Smooth muscle cell (in vitro differentiated cells): ENCODE data around the gene BHMT2. TPM values are rescaled to one million over a fixed set of nuclear protein-coding genes. Genes with fewer than 3 reads are reported as not detected.

ENCODE experiments used
- DNase-seq: peaks from one replicate; lab custom pipeline; 2025; ENCODE audit not compliant: unreplicated experiment; lab: John Stamatoyannopoulos, UW
- H2AFZ ChIP-seq: fragments of 200-600 bp; sonication (generic); 2 replicates; pipeline ENCODE4 v1.6.0; 2016; ENCODE audit warnings: antibody characterized with exemption, low read depth, mild to moderate bottlenecking
- H3F3A ChIP-seq: fragments of 200-600 bp; sonication (generic); 2 replicates; pipeline ENCODE4 v1.6.0; 2017; ENCODE audit warnings: antibody characterized with exemption, low read depth
- H3K27ac ChIP-seq: fragments of 200-600 bp; sonication (generic); 2 replicates; pipeline ENCODE4 v1.5.1; 2016; ENCODE audit warnings: low read depth, mild to moderate bottlenecking
- H3K27me3 ChIP-seq: fragments of 200-600 bp; sonication (generic); 2 replicates; pipeline ENCODE4 v1.6.1; 2016; ENCODE audit warnings: low read depth, mild to moderate bottlenecking
- H3K36me3 ChIP-seq: fragments of 200-600 bp; sonication (generic); 2 replicates; pipeline ENCODE4 v1.5.1; 2016; ENCODE audit warnings: low read depth
- H3K4me1 ChIP-seq: fragments of 200-600 bp; sonication (generic); 2 replicates; pipeline ENCODE4 v1.5.1; 2016; ENCODE audit warnings: low read depth
- H3K4me2 ChIP-seq: fragments of 200-600 bp; sonication (generic); 2 replicates; pipeline ENCODE4 v1.6.0; 2016; ENCODE audit warnings: mild to moderate bottlenecking
- H3K4me3 ChIP-seq: fragments of 200-600 bp; sonication (generic); 2 replicates; pipeline ENCODE4 v1.5.1; 2016; ENCODE audit warnings: mild to moderate bottlenecking
- H3K79me2 ChIP-seq: fragments of 200-600 bp; sonication (generic); 2 replicates; pipeline ENCODE4 v1.6.0; 2016; ENCODE audit warnings: low read depth, mild to moderate bottlenecking
- H3K9ac ChIP-seq: fragments of 200-600 bp; sonication (generic); 2 replicates; pipeline ENCODE4 v1.6.0; 2016; ENCODE audit warnings: low read depth
- H3K9me3 ChIP-seq: fragments of 200-600 bp; sonication (generic); replicated peaks from 2 replicates; pipeline ENCODE4 v1.5.1; 2016; ENCODE audit warnings: low read depth
- H4K20me1 ChIP-seq: fragments of 200-600 bp; sonication (generic); 2 replicates; pipeline ENCODE4 v1.6.0; 2016; ENCODE audit warnings: low read depth
- CTCF ChIP-seq: fragments of 200-600 bp; sonication (generic); IDR thresholded peaks from 2 replicates; pipeline ENCODE4 v1.5.1; 2017; ENCODE audit warnings: borderline replicate concordance, mild to moderate bottlenecking, antibody characterized with exemption; ENCODE audit not compliant: insufficient read depth, poor library complexity, severe bottlenecking
- WGBS: methylation state at CpG from one replicate; pipeline ENCODE4 v1.1.7; 2016; ENCODE audit warnings: low lambda C conversion rate; 5-methylcytosine and 5-hydroxymethylcytosine counted together
- polyA plus RNA-seq: library from polyadenylated mRNA; unstranded; fragments of >200 nt; fragmentation: Nextera tagmentation; extraction: Ambion mirVana; gene quantifications from 2 replicates; pipeline ENCODE4 v1.2.1, GENCODE V29; 2016
- total RNA-seq: library from RNA; depleted of rRNA; stranded (reverse); fragments of >200 nt; gene quantifications from 2 replicates; pipeline ENCODE4 v1.2.3, GENCODE V29; 2014

The BHMT2 gene
- total and polyA plus RNA-seq, 2 experiments from 2014 or later, result not detected

GRCh38 chr5:79086116-79086515 lies 16.5 kb downstream of the BHMT2 start:
- Histone ChIP-seq H3K27ac (no peak overlapping the region), H3F3A (no peaks in the 10 kb centered on the region), H3K4me3 (no peak overlapping the region), H3K27me3 (peaks cover 4% of the 10 kb centered on the region), H2AFZ (no peak overlapping the region), H4K20me1 (no peaks in the 10 kb centered on the region), H3K36me3 (no peaks in the 10 kb centered on the region), H3K79me2 (no peaks in the 10 kb centered on the region), H3K4me1 (no peaks in the 10 kb centered on the region), H3K9ac (no peak overlapping the region), H3K4me2 (no peak overlapping the region), H3K9me3 (no peaks in the 10 kb centered on the region)
- DNase-seq, result no peak
- 67% methylated on average over 2 of the region's 2 CpGs for WGBS
- no peak for TF ChIP-seq CTCF

- no peaks in the 10 kb centered on the region for H3F3A ChIP-seq
- H3K27me3 ChIP-seq, result peaks cover 7% of the 10 kb centered on the region
- no peak overlapping the region for H3K27ac ChIP-seq
- no peak overlapping the region for H3K4me3 ChIP-seq
- no peak overlapping the region for H2AFZ ChIP-seq
- no peaks in the 10 kb centered on the region for H3K79me2 ChIP-seq
- H3K4me1 ChIP-seq, result no peaks in the 10 kb centered on the region
- H3K9ac ChIP-seq, result no peak overlapping the region
- no peaks in the 10 kb centered on the region for H3K9me3 ChIP-seq
- TF ChIP-seq CTCF, result no peak
- no peaks in the 10 kb centered on the region for H3K36me3 ChIP-seq
- no peak overlapping the region for H3K4me2 ChIP-seq
- H4K20me1 ChIP-seq, result no peaks in the 10 kb centered on the region
- 87% methylated on average over 4 of the region's 4 CpGs for WGBS
- DNase-seq, result no peak
Observed at GRCh38 chr5:79088507-79088906, 18.9 kb downstream of the BHMT2 start.

DNA sequence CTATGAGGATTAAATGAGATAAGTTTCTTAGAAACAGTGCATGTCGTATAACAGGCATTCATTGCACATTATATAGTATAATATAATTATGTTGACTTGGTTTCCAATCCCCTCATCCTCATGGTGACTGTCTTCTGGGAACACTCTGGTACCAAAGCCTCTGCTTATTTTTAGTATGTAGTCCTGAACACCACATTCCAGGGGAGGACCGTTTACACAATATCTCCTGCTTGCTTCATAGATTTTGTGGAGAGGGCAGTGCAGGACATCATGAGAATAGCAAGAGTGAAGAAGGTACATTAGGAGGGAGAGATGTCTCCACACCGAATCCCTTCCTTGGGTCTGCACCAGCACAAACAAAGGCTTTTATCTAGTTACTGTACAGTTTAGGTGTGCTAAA lies 21.5 kb downstream of the BHMT2 start:
- Histone ChIP-seq H3K27me3 (peaks cover 7% of the 10 kb centered on the region), H3K36me3 (no peaks in the 10 kb centered on the region), H3K4me1 (no peaks in the 10 kb centered on the region), H4K20me1 (no peaks in the 10 kb centered on the region), H3K9ac (no peak overlapping the region), H3K79me2 (no peaks in the 10 kb centered on the region), H3K9me3 (no peaks in the 10 kb centered on the region), H3K27ac (no peak overlapping the region), H2AFZ (no peak overlapping the region), H3F3A (no peaks in the 10 kb centered on the region), H3K4me2 (no peak overlapping the region), H3K4me3 (no peak overlapping the region)
- no peak for DNase-seq
- WGBS, result 62% methylated on average over 3 of the region's 3 CpGs
- no peak for TF ChIP-seq CTCF

DNA sequence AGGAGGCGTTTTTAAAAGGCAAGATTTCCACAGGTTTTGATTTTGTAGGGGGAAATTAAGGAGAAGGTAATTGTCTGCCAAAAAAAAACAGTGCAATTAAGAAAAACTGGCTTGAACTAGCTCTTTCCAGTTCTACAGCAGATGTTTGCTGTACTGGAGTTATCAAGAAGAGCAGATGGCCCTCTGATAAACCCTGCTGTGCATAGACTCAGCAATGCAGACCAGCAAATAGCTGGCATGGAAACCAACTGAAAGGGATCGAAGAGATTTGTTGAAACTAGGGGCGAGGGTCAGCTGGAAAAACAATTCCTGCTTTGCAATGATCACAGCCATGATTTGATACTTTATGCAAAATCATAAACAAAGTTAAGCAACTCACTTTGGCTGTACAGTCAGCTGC lies 24.2 kb downstream of the BHMT2 start:
- Histone ChIP-seq H3K27ac (no peak overlapping the region), H3K9ac (no peak overlapping the region), H3K4me2 (no peak overlapping the region), H4K20me1 (no peaks in the 10 kb centered on the region), H3K4me1 (no peaks in the 10 kb centered on the region), H3K79me2 (no peaks in the 10 kb centered on the region), H3F3A (no peaks in the 10 kb centered on the region), H3K9me3 (no peaks in the 10 kb centered on the region), H3K27me3 (peaks cover 7% of the 10 kb centered on the region), H3K4me3 (no peak overlapping the region), H3K36me3 (no peaks in the 10 kb centered on the region), H2AFZ (no peak overlapping the region)
- TF ChIP-seq CTCF, result no peak
- 75% methylated on average over 3 of the region's 3 CpGs for WGBS
- DNase-seq, result no peak
